Measurements from ENCODE around the gene VEGFC.

GRCh38 chr4:176709417-176709816 lies 83.3 kb downstream of the VEGFC start:
- no peak for TF ChIP-seq CTCF (IDR thresholded peaks at IDR 0.05)
- no peak for TF ChIP-seq POLR2A (IDR thresholded peaks at IDR 0.05)
